ENCODE results near the gene REV3L.

- no peak for TF ChIP-seq CTCF (IDR thresholded peaks at IDR 0.05; ENCODE audit: insufficient read depth, low read length, poor library complexity, severe bottlenecking)
- TF ChIP-seq EZH2phosphoT487 (conservative IDR thresholded peaks at IDR 0.05; ENCODE audit: low read length) = no peak
These were observed 230.3 kb downstream of the REV3L start for GRCh38 chr6:111252726-111253125.

All from SU-DHL-6 (cell line).